NB4 (cell line): ENCODE measurements around the gene CATSPER1.
A peak's percentile ranks its signal among the peaks of the same experiment; 100 is the strongest.

ENCODE experiments used
- MYC ChIP-seq: IDR thresholded peaks from 2 replicates; pipeline ENCODE4 v1.6.1; 2011; ENCODE audit warnings: low read depth, low read length
- POLR2A ChIP-seq: IDR thresholded peaks from 2 replicates; pipeline ENCODE4 v1.6.1; 2011; ENCODE audit warnings: mild to moderate bottlenecking; ENCODE audit not compliant: insufficient read length; ENCODE audit errors: extremely low read depth
- TF ChIP-seq, protein P1 (sequence below): IDR thresholded peaks from one replicate; pipeline ENCODE4 v1.5.1; 2012; ENCODE audit warnings: low read depth, low read length
- TF ChIP-seq, protein P2 (sequence below): IDR thresholded peaks from 2 replicates; pipeline ENCODE4 v1.6.1; 2011; ENCODE audit warnings: low read depth, low read length

DNA sequence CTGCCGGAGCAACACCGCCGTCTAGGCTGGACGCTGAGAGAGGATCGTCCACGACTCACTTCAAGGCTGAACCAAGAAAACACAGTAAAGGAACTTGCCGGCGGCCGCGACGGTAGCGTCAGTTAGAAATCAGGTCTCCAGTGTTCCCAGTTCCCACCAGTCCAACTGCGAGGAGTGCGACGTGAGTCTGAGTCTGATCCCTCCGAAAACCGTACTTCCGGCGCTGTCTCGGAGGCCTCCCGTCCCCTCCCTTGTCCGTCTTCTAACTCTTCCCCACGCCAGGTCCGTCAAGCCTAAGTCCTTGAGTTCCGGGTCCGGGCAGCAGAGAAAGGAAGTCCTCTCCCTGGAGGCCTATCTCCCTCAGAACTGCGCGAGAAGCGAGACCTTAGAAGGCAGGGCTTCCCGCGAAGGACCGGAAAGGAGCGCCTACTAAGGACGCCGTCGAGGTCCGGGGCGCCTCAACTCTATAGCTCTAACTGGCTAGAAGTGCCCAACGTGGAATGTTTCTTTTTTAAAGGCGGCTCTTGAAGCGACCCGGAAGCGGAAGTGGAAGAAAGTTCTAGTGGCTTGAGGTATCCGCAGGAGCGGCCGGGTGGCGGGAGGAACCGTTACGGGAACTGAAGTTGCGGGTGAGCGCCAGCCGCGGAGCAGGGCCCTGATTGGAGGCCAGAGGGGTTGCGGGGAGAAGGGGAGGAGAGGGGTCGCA lies 24.2 kb downstream of the CATSPER1 start, which contains the start of the genes BANF1 and EIF1AD:
- TF ChIP-seq, protein P1, sequence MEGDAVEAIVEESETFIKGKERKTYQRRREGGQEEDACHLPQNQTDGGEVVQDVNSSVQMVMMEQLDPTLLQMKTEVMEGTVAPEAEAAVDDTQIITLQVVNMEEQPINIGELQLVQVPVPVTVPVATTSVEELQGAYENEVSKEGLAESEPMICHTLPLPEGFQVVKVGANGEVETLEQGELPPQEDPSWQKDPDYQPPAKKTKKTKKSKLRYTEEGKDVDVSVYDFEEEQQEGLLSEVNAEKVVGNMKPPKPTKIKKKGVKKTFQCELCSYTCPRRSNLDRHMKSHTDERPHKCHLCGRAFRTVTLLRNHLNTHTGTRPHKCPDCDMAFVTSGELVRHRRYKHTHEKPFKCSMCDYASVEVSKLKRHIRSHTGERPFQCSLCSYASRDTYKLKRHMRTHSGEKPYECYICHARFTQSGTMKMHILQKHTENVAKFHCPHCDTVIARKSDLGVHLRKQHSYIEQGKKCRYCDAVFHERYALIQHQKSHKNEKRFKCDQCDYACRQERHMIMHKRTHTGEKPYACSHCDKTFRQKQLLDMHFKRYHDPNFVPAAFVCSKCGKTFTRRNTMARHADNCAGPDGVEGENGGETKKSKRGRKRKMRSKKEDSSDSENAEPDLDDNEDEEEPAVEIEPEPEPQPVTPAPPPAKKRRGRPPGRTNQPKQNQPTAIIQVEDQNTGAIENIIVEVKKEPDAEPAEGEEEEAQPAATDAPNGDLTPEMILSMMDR = no peak
- TF ChIP-seq POLR2A = peak; percentile 86
- TF ChIP-seq, protein P2, sequence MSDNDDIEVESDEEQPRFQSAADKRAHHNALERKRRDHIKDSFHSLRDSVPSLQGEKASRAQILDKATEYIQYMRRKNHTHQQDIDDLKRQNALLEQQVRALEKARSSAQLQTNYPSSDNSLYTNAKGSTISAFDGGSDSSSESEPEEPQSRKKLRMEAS = peak; percentile 79
- TF ChIP-seq MYC = peak; percentile 91
